ENCODE data around the gene TMEM254. TPM values are rescaled to one million over a fixed set of nuclear protein-coding genes. Genes with fewer than 3 reads are reported as not detected.

Gene TMEM254
- total RNA-seq, 1 donor, result 9.9 TPM

- peak; percentile 95 for TF ChIP-seq CTCF (IDR thresholded peaks at IDR 0.05; ENCODE audit: insufficient read depth, low read depth, low read length)
- DNase-seq (ENCODE audit: low read depth), result peak; percentile 60
- no peak overlapping the region for H3K4me3 ChIP-seq (ENCODE audit: low read depth, low read length)
Measured at GRCh38 chr10:80046629-80047441, 31.6 kb upstream of the TMEM254 start.

DNA sequence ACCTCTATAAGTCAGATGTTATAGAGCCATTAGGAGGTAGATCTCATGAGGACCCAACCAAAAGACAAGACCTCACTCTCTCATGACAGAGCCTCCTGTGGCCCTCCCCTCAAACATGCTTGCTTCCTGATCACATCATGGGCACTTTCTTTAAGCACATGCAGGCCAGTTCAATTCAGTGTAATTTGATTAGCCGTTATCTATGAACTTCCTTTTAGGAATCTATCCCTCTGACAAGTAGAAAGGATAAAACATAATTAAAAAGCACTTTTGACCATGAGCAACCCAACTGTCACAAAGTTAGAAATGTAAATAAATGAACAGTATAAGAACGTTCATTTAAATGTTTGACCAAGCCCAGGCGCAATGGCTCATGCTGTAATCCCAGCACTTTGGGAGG lies 27.7 kb upstream of the TMEM254 start:
- no peak overlapping the region for H3K4me3 ChIP-seq (ENCODE audit: low read depth, low read length)
- DNase-seq (ENCODE audit: low read depth), result no peak
- no peak for TF ChIP-seq CTCF (IDR thresholded peaks at IDR 0.05; ENCODE audit: insufficient read depth, low read depth, low read length)

DNA sequence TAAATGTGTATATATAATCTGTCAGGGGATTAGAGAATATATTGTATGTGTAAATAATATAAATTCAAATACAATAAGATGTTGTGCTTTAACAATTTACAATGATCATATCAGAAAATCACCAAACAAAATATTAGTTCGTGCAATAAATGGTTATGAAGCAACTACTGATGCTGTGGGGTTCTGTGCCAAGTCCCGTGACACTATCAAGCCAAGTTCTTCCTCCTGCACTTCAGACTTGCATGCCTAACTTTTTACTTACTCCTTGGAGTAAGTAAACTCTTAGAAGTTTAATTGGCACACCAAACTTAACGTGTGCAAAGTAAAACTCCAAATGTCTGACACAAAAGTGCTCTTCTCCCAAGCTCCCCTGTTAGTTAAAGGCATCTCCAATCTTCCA lies 26.5 kb upstream of the TMEM254 start:
- no peak for DNase-seq (ENCODE audit: low read depth)
- no peak for TF ChIP-seq CTCF (IDR thresholded peaks at IDR 0.05; ENCODE audit: insufficient read depth, low read depth, low read length)
- no peak overlapping the region for H3K4me3 ChIP-seq (ENCODE audit: low read depth, low read length)

DNA sequence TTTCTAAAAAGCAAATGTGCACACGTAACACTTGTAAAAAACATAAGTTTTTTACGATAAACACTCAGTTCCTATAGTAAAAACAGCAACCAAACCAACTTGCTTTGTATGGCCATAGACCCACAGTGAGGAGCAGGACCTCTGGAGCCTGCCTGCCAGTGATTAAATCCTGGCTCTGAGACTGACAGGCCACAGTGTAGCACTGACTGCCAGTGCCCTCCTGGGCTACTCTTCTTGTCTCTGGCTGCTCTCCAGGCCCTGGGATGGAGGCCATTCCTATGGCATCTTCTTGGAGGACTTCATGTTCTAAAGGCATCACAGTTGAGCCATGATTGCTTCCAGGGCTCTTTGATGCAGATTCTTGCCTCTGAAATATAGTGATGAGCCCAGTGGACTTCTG lies 22.7 kb upstream of the TMEM254 start:
- no peak overlapping the region for H3K4me3 ChIP-seq (ENCODE audit: low read depth, low read length)
- TF ChIP-seq CTCF (IDR thresholded peaks at IDR 0.05; ENCODE audit: insufficient read depth, low read depth, low read length), result no peak
- DNase-seq (ENCODE audit: low read depth), result no peak

- no peak for DNase-seq (ENCODE audit: low read depth)
- H3K4me3 ChIP-seq (ENCODE audit: low read depth, low read length), result no peak overlapping the region
- TF ChIP-seq CTCF (IDR thresholded peaks at IDR 0.05; ENCODE audit: insufficient read depth, low read depth, low read length), result no peak
Measured at GRCh38 chr10:80057171-80057570, 21.3 kb upstream of the TMEM254 start.

DNA sequence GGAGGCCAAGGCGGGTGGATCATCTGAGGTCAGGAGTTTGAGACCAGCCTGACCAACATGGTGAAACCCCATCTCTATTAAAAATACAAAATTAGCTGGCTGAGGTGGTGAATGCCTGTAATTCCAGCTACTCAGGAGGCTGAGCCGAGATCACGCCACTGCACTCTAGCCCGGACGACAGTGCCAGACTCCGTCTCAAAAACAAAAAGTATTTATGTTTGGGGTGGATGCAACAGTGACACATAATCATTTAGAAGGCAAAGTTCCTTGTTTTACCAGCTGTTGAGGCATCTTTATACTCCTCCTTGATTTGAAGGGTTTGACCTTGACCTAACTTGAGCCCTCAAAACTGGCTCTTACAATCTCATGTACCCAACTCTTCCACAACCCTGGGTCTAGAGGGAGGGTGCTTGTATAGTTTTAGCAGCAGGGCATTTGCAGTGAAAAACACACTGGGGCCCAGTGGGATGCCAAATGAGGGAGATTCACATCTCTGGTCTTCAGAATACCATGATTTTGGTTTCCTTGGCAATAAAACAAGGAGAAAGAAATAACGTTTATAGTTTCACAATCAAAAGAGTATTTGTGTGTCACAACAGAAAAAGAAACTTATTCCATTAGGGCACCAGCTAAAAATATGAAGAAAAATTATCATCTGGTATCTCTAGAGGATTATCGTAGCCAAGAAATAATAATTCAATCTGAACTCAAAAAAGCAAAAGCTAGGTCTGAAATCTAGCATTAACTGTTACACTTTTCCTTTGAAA lies 14.2 kb upstream of the TMEM254 start:
- no peak overlapping the region for H3K4me3 ChIP-seq (ENCODE audit: low read depth, low read length)
- DNase-seq (ENCODE audit: low read depth), result no peak
- no peak for TF ChIP-seq CTCF (IDR thresholded peaks at IDR 0.05; ENCODE audit: insufficient read depth, low read depth, low read length)
